Lower lobe of right lung (tissue), 2 donors: ENCODE results near the gene ACSS1. TPM values are rescaled to one million over a fixed set of nuclear protein-coding genes. Genes with fewer than 3 reads are reported as not detected.

Experiments used
- ATAC-seq, 2 donors: fragments of 200-7000 bp; cut with Tn5 transposase; one replicate each; pipeline ENCODE4 v1.9.1; 2020 to 2022; ENCODE audit warnings: mild to moderate bottlenecking in 2 of 2, moderate library complexity in 2 of 2
- DNase-seq: peaks from one replicate; pipeline ENCODE4 v3.0.0-alpha.2; 2020
- H3K27ac ChIP-seq: fragments of 200-600 bp; one replicate; pipeline ENCODE4 v1.8.0; 2022
- H3K27me3 ChIP-seq: fragments of 200-600 bp; one replicate; pipeline ENCODE4 v1.8.0; 2022; ENCODE audit warnings: low read depth
- H3K36me3 ChIP-seq: fragments of 200-600 bp; one replicate; pipeline ENCODE4 v1.8.0; 2022; ENCODE audit warnings: mild to moderate bottlenecking
- H3K4me1 ChIP-seq: fragments of 200-600 bp; one replicate; pipeline ENCODE4 v1.8.0; 2022
- H3K4me3 ChIP-seq: fragments of 200-600 bp; one replicate; pipeline ENCODE4 v1.8.0; 2022; ENCODE audit warnings: mild to moderate bottlenecking
- H3K9me3 ChIP-seq: fragments of 200-600 bp; one replicate; pipeline ENCODE4 v1.8.0; 2022
- CTCF ChIP-seq: fragments of 200-600 bp; IDR thresholded peaks from one replicate; pipeline ENCODE4 v1.8.0; 2022; ENCODE audit warnings: antibody characterized with exemption, mild to moderate bottlenecking
- intact Hi-C: fragments of 100-400 bp; cut with DNase I; formaldehyde crosslinking; loops from one replicate; pipeline ENCODE4 v1.11.0; 2022
- total RNA-seq: library from RNA; stranded (reverse); fragmentation: NEBNext Ultra II Directional; extraction: Animal tissue kit (Norgen Biotek cat#: 25700); gene quantifications from one replicate; pipeline ENCODE4 v1.2.1, GENCODE V29; 2021
- donor health status: DM: no; HTN: yes; CAD: no; lungs with severe emphysema.

The ACSS1 gene
- total RNA-seq, 1 donor from 2014 or later = 41.8 TPM

GRCh38 chr20:25032478-25033264 is 25.3 kb downstream of the ACSS1 start:
- intact Hi-C loops = no loop called here
- no peak for TF ChIP-seq CTCF
- no peak overlapping the region for H3K4me3 ChIP-seq
- no peaks in the 10 kb centered on the region for H3K27me3 ChIP-seq
- DNase-seq = peak; percentile 45
- H3K27ac ChIP-seq = no peak overlapping the region
- peak; percentile 54 to 65 for ATAC-seq
- no peaks in the 10 kb centered on the region for H3K9me3 ChIP-seq
- peaks cover 52% of the 10 kb centered on the region for H3K4me1 ChIP-seq
- H3K36me3 ChIP-seq = peaks cover 23% of the 10 kb centered on the region

DNA sequence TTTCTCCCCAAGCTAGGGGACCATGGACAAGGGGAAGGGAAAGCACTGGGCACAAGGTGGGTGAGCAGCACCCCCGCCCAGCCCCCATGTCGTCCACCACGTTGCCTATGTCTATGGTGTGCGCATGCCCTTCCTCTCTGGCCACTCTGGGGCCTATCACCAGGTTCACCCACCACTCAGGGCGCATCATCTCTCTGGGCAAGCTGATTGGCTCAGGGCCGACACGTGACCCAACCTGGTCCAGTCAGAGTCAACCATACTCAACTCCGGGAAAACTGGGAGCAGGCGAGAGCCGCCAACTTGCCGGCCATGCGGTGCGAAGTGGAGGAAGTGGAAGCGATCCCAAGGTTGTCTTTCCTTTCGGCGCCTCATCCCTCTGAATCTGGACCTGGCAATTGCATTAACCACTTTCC is 25.9 kb downstream of the ACSS1 start:
- H3K36me3 ChIP-seq = peaks cover 23% of the 10 kb centered on the region
- H3K4me3 ChIP-seq = no peak overlapping the region
- peaks cover 46% of the 10 kb centered on the region for H3K4me1 ChIP-seq
- H3K9me3 ChIP-seq = no peaks in the 10 kb centered on the region
- peak; percentile 20 for DNase-seq
- intact Hi-C loops = no loop called here
- no peak overlapping the region for H3K27ac ChIP-seq
- H3K27me3 ChIP-seq = no peaks in the 10 kb centered on the region
- peak in 1 of 2 donors; percentile 23 for ATAC-seq
- TF ChIP-seq CTCF = no peak

DNA sequence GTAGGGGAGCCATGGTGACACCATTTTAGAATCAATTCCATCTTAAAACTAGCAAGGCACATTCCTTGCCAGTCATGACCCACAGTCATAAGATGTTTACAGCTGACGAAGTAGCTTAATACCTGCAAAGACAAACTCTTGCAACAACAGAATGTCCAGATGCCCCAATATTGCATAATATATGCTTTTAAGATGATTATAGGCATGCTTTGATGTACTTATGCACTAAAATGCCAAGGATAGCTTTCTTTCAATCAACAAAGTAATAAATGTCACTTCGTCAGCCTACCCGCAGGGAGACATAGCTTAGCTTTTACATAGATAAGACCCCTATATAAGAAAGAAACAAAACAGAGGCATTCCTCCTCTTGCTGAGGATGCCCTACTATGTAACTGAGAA is 26.7 kb downstream of the ACSS1 start:
- Histone ChIP-seq H3K4me3 (no peak overlapping the region), H3K27me3 (no peaks in the 10 kb centered on the region), H3K27ac (no peak overlapping the region), H3K4me1 (peaks cover 37% of the 10 kb centered on the region), H3K9me3 (no peaks in the 10 kb centered on the region), H3K36me3 (peaks cover 23% of the 10 kb centered on the region)
- intact Hi-C loops = no loop called here
- no peak for TF ChIP-seq CTCF
- no peak for ATAC-seq
- no peak for DNase-seq

GRCh38 chr20:25030649-25031207 is 27.2 kb downstream of the ACSS1 start:
- H3K4me3 ChIP-seq = no peak overlapping the region
- TF ChIP-seq CTCF = no peak
- peaks cover 32% of the 10 kb centered on the region for H3K4me1 ChIP-seq
- H3K9me3 ChIP-seq = no peaks in the 10 kb centered on the region
- no peaks in the 10 kb centered on the region for H3K27me3 ChIP-seq
- peaks cover 23% of the 10 kb centered on the region for H3K36me3 ChIP-seq
- ATAC-seq = no peak
- H3K27ac ChIP-seq = no peak overlapping the region
- intact Hi-C loops = no loop called here
- peak; percentile 22 for DNase-seq

DNA sequence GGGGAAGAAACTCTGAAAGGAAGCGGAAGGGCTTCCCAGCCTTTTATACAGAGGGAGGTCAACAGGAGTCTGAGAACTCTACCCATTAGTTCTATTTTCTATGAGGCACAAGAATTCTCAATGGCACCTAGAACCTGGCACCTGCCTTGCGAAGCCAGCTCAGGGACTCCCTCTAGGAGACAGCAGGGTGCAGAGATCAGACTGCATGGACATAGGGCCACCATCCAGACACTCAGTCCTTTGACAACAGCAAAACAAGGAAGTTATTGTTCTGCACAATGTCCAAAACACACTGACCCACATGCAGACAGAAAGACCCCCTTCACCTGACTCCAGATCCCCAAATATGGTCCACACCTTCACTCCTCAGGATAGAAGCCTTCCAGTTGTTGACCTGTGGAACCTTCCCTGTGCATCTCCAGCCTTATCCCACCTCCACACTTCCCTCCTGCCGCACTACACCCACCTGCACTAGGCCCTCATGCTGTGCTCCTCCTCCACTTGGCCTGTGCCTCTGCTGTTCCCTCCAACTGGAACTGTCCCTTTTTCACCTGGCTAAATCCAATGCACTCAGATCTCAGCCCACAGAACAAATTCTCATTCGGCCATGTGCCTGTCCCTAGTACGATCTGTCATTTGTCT is 27.8 kb downstream of the ACSS1 start:
- Histone ChIP-seq H3K4me3 (no peak overlapping the region), H3K27me3 (no peaks in the 10 kb centered on the region), H3K9me3 (no peaks in the 10 kb centered on the region), H3K27ac (no peak overlapping the region), H3K4me1 (peaks cover 26% of the 10 kb centered on the region), H3K36me3 (peaks cover 23% of the 10 kb centered on the region)
- TF ChIP-seq CTCF = no peak
- DNase-seq (peak; percentile 13), ATAC-seq (no peak)
- intact Hi-C loops = no loop called here
